Fibroblast of mammary gland (primary cell): ENCODE results near the gene IL12RB2.
A peak's percentile ranks its signal among the peaks of the same experiment; 100 is the strongest.

Source experiments
- DNase-seq: peaks from one replicate; pipeline ENCODE4 v3.0.0-alpha.2; 2010; ENCODE audit warnings: low read depth
- H3K4me3 ChIP-seq: 2 replicates; pipeline ENCODE4 v1.5.1; 2011; ENCODE audit warnings: low read depth, mild to moderate bottlenecking, low read length, moderate library complexity; ENCODE audit not compliant: control insufficient read depth
- CTCF ChIP-seq: conservative IDR thresholded peaks from 2 replicates; pipeline ENCODE4 v1.5.1; 2011; ENCODE audit warnings: low read depth, low read length, inconsistent platforms; ENCODE audit not compliant: control insufficient read depth, insufficient read depth

The IL12RB2 gene

GRCh38 chr1:67342076-67342890, 34.6 kb downstream of the IL12RB2 start:
- no peak overlapping the region for H3K4me3 ChIP-seq
- DNase-seq, result no peak
- no peak for TF ChIP-seq CTCF

- no peak for TF ChIP-seq CTCF
- no peak for DNase-seq
- H3K4me3 ChIP-seq, result no peak overlapping the region
Observed at GRCh38 chr1:67345556-67345955, 37.9 kb downstream of the IL12RB2 start.

GRCh38 chr1:67346982-67347381, 39.3 kb downstream of the IL12RB2 start:
- no peak overlapping the region for H3K4me3 ChIP-seq
- no peak for TF ChIP-seq CTCF
- no peak for DNase-seq

- H3K4me3 ChIP-seq, result no peak overlapping the region
- TF ChIP-seq CTCF, result peak; percentile 91
- peak; percentile 75 for DNase-seq
Observed at GRCh38 chr1:67347688-67348472, 40.2 kb downstream of the IL12RB2 start.

- DNase-seq, result no peak
- no peak for TF ChIP-seq CTCF
- H3K4me3 ChIP-seq, result no peak overlapping the region
Observed at GRCh38 chr1:67348586-67349252, 41.0 kb downstream of the IL12RB2 start.

- no peak for TF ChIP-seq CTCF
- no peak for DNase-seq
- H3K4me3 ChIP-seq, result no peak overlapping the region
Observed at GRCh38 chr1:67350783-67351182, 43.1 kb downstream of the IL12RB2 start.
